G401 (cell line): ENCODE measurements around the gene GSTT2. TPM values are rescaled to one million over a fixed set of nuclear protein-coding genes. Genes with fewer than 3 reads are reported as not detected.
"Not testable (repeated sequence)": the region's sequence is repeated elsewhere in the genome, so short reads cannot be mapped to it uniquely, and the experiment has no call there.

ENCODE experiments used
- DNase-seq: peaks from one replicate; pipeline ENCODE4 v3.0.0-alpha.2; 2015; ENCODE audit warnings: low spot score
- in situ Hi-C: cut with HindIII; loops from 2 replicates; pipeline ENCODE4 v1.10.0; 2016; ENCODE audit warnings: low sequenced_read_pairs, mixed read lengths
- total RNA-seq: library from RNA; depleted of rRNA; stranded (reverse); fragments of >200 nt; shearing (Covaris generic); gene quantifications from 2 replicates; pipeline ENCODE4 v1.2.3, GENCODE V29; 2014

Gene GSTT2
- total RNA-seq, 1 experiment from 2014 or later = not detected

DNA sequence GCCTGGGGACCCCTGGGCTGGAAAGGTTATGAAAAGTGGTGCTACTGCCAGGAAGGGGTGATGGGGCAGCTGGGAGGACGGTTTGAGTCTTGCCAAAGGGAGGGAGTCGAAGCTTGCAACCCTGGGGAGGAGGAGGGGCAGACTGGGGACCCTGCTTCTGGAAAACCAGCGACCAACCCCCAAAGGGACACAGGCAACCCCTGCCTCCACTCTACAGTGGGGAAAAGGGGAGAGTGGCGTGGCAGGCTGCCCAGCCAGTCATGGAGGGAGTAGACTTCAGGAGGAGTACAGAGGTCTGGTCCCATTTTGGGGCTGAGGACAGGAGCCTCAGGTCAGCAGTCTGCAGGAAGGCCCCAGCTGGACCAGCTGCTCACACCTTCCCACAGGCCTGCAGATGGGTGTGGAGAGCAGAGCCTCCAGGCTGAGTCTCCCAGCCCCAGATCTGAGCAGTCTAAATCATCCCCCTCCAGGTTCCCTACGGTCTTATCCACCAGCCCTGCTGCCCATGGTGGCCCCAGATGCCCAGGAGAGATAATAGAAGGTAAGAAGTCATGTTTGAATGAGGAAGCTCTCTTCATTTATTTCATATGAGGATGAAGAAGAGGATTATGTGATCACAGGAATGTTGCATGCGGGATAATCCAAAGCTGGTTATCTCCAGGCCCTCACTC lies 9.0 kb upstream of the GSTT2 start:
- DNase-seq = no peak
- in situ Hi-C loops = no loop called here

DNA sequence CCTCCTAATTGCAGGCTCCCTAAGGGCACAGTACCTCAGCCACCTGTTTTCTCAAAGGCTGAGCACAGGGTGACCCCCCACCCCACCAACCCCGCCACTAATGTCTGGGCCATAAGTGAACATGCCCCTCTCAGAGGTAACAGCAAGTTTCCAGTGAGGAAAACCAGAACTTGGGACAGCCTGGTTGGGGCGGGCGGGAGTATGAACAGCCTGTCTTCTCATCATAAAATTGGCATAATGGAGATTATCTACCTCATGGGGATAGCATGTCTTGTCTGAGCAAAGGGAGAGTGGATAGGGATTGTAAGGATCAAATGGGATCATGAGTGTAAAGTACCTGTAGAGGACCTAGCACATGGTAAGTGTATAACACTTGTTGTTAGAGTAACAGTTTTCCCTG lies 8.0 kb upstream of the GSTT2 start:
- DNase-seq, in situ Hi-C loops: not testable (repeated sequence)

DNA sequence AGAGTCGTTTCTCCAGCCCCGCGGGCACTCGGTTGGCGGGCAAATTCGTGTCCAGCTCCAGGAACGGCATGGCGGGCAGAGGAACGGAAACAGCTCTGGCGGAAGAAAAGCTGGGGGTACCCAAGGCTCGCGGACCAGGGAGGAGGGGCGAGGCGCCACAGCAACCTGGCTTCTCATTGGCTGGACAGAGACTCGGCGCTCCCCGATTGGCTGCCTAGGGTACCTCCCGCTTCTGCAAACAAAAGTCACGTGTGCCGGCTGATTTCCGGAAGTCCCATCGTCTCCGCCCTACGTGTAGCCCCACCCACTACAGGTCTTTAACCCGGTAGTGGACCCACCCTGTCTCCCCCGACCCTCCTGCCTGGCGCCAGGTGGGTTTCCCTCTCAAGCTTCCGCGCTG lies 5.6 kb upstream of the GSTT2 start, which contains the start of gene DDT:
Gene DDT, minus strand, starts transcription at position 97 of the 400 bp plus-strand sequence. Its CDS starts 27 bp downstream, at position 70.
- DNase-seq, in situ Hi-C loops: not testable (repeated sequence)

GRCh38 chr22:23974836-23975352 lies 5.0 kb upstream of the GSTT2 start:
- DNase-seq, in situ Hi-C loops: not testable (repeated sequence)

GRCh38 chr22:23977304-23977703 lies 2.6 kb upstream of the GSTT2 start:
- in situ Hi-C loops, DNase-seq: not testable (repeated sequence)

GRCh38 chr22:23980567-23980966 lies 633 bp downstream of the GSTT2 start:
- DNase-seq, in situ Hi-C loops: not testable (repeated sequence)

- DNase-seq = no peak
Measured at GRCh38 chr22:23984430-23984829, 4.5 kb downstream of the GSTT2 start.

DNA sequence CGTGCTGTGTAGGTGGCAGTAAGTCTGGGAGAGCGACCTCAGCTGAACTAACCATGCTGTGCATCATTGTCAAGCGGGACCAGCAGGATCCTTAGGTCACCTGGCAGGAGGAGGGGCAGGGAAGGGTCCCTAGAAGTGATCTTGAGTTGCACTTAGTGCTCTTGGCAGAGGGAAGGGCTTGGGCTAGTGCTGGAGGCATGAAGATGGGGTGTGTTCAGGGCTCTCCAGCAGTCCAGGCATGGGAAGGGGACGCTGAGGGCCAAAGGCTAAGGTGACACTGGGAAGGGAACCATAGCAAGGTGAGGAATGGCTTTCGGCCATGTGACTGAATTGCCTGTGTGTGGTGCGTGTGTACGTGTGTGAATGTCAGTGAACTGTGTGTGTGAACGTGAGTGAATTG lies 6.2 kb downstream of the GSTT2 start:
- in situ Hi-C loops, DNase-seq: not testable (repeated sequence)

More at GRCh38 chr22:23984430-23984829, 4.5 kb downstream of the GSTT2 start:
- in situ Hi-C loops = no loop called here

GRCh38 chr22:23986538-23987178 lies 6.7 kb downstream of the GSTT2 start:
- in situ Hi-C loops, DNase-seq: not testable (repeated sequence)

- in situ Hi-C loops, DNase-seq: not testable (repeated sequence)
Measured at GRCh38 chr22:23989583-23990244, 9.8 kb downstream of the GSTT2 start.

DNA sequence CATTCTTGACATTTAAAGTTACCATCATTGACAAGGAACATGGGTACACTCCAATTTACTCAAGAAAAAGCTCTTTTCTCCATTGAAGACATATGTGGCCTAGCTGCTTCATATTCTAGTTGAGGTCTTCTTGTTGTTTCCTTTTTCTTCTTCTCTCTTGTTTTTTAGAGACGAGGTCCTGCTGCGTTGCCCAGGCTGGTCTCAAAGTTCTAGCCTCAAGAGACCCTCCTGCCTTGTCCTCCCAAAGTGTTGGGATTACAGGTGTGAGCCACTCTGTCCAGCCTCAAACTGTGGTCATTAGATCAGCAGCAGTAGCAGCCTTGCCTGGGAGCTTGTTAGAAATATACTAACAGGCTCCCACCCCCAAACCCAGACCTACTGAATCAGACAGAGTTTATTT lies 13.1 kb downstream of the GSTT2 start:
- in situ Hi-C loops = not testable (repeated sequence)

DNA sequence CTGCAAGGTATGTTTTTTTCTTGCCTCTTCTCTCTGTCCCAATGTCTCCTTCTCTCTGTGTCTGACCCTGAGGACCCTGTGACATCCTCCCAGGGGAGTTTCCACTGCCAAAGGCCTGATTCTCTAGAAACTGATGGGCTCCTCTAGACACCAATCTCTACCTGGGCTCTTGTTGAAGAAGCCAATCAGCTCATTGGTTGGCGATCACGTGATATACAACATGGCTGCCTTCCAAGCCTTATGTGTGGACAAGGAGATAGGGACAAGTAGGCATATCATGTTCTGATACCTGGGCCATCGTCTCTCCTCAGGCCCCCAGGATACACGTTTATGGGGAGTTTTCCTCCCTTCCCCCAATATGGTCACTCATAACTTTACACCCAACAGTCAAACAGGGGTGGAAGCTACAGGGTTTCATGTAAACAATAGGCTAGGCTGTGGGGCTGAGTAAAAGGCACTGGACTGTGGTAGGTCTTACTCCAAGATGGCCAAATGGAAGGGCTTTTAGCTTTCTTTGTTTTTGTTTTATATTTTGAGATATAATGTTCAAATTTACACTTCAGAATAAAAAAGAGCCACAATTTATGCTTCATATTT lies 13.7 kb downstream of the GSTT2 start:
- DNase-seq, in situ Hi-C loops: not testable (repeated sequence)

More for the DNA sequence above, 13.1 kb downstream of the GSTT2 start:
- not testable (repeated sequence) for DNase-seq

DNA sequence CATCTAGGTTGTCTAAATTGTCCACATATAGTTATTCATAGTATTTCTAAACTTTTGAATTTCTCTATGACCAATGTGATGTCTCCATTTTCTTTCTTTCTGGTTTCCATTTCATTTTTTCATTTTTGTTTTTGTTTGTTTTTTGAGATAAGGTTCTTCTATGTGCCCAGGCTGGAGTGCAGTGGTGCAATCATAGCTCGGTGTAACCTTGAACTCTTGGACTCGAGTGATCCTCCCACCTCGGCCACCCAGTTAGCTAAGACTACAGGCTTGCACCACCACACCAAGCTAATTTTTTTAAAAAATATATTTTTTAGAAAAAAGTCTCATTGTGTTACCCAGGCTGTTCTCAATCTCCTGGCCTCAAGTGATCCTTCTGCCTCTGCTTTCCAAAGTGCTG lies 17.2 kb downstream of the GSTT2 start:
- no peak for DNase-seq
- in situ Hi-C loops = no loop called here

GRCh38 chr22:23999779-24000178 lies 19.8 kb downstream of the GSTT2 start:
- DNase-seq, in situ Hi-C loops: not testable (repeated sequence)

GRCh38 chr22:24001314-24001713 lies 21.4 kb downstream of the GSTT2 start:
- no peak for DNase-seq
- in situ Hi-C loops = no loop called here

- no peak for DNase-seq
Measured at GRCh38 chr22:24002272-24002671, 22.3 kb downstream of the GSTT2 start.

GRCh38 chr22:24002851-24003250 lies 22.9 kb downstream of the GSTT2 start:
- in situ Hi-C loops = no loop called here
- no peak for DNase-seq

More at GRCh38 chr22:24002272-24002671, 22.3 kb downstream of the GSTT2 start:
- in situ Hi-C loops = no loop called here

- DNase-seq = no peak
- in situ Hi-C loops = no loop called here
Measured at GRCh38 chr22:24003887-24004286, 24.0 kb downstream of the GSTT2 start.

GRCh38 chr22:24005201-24005600 lies 25.3 kb downstream of the GSTT2 start, which contains the start of gene GSTT4:
GSTT4 (minus strand) TSS chr22:24005453; CDS start chr22:24005356, 97 bp downstream.
- in situ Hi-C loops = no loop called here
- DNase-seq = peak; percentile 47
